Astrocyte (in vitro differentiated cells and primary cell): ENCODE data around the gene DSG2. TPM values are rescaled to one million over a fixed set of nuclear protein-coding genes. Genes with fewer than 3 reads are reported as not detected.

ENCODE experiments used
- DNase-seq: peaks from one replicate; pipeline ENCODE4 v3.0.0-alpha.2; 2010; ENCODE audit warnings: low read depth
- FAIRE-seq: peaks from 2 replicates; lab custom pipeline; 2011; peaks lifted over from hg19 to GRCh38; lab: Jason Lieb, UNC
- H2AFZ ChIP-seq: 2 replicates; pipeline ENCODE4 v1.6.0; 2012; ENCODE audit warnings: low read depth, low read length, inconsistent platforms
- H3K27ac ChIP-seq: 2 replicates; pipeline ENCODE4 v1.5.1; 2011; ENCODE audit warnings: low read depth, low read length, inconsistent platforms
- H3K27me3 ChIP-seq: 2 replicates; pipeline ENCODE4 v1.6.0; 2011; ENCODE audit warnings: low read length, inconsistent platforms; ENCODE audit not compliant: insufficient read depth
- H3K36me3 ChIP-seq: 2 replicates; pipeline ENCODE4 v1.5.1; 2011; ENCODE audit warnings: low read length, inconsistent platforms; ENCODE audit not compliant: insufficient read depth
- H3K4me1 ChIP-seq: 2 replicates; pipeline ENCODE4 v1.5.1; 2011; ENCODE audit warnings: low read length, inconsistent platforms; ENCODE audit not compliant: insufficient read depth
- H3K4me2 ChIP-seq: 2 replicates; pipeline ENCODE4 v1.6.0; 2012; ENCODE audit warnings: low read length, inconsistent platforms
- H3K4me3 ChIP-seq: 2 replicates; pipeline ENCODE4 v1.5.1; 2011; ENCODE audit warnings: low read depth, mild to moderate bottlenecking, low read length, inconsistent platforms; ENCODE audit not compliant: insufficient read depth
- H3K79me2 ChIP-seq: 2 replicates; pipeline ENCODE4 v1.6.0; 2012; ENCODE audit warnings: mild to moderate bottlenecking, low read length, inconsistent platforms; ENCODE audit not compliant: insufficient read depth
- H3K9ac ChIP-seq: 2 replicates; pipeline ENCODE4 v1.6.0; 2012; ENCODE audit warnings: mild to moderate bottlenecking, low read length, inconsistent platforms
- H3K9me3 ChIP-seq: 2 replicates; pipeline ENCODE4 v1.5.1; 2012; ENCODE audit warnings: low read depth, mild to moderate bottlenecking, low read length, inconsistent platforms; ENCODE audit not compliant: insufficient read depth
- H4K20me1 ChIP-seq: 2 replicates; pipeline ENCODE4 v1.6.0; 2012; ENCODE audit warnings: low read length, inconsistent platforms; ENCODE audit not compliant: insufficient read depth
- H3K27ac Mint-ChIP-seq: one replicate; pipeline ENCODE4 v1.8.0; 2021; ENCODE audit warnings: mild to moderate bottlenecking, mixed read lengths; ENCODE audit not compliant: unreplicated experiment
- H3K27me3 Mint-ChIP-seq: one replicate; pipeline ENCODE4 v1.8.0; 2021; ENCODE audit warnings: low read depth, mixed read lengths; ENCODE audit not compliant: unreplicated experiment
- H3K36me3 Mint-ChIP-seq: one replicate; pipeline ENCODE4 v1.8.0; 2021; ENCODE audit warnings: low read depth, mixed read lengths; ENCODE audit not compliant: unreplicated experiment
- H3K4me1 Mint-ChIP-seq: one replicate; pipeline ENCODE4 v1.8.0; 2021; ENCODE audit warnings: low read depth, mixed read lengths; ENCODE audit not compliant: unreplicated experiment
- H3K4me3 Mint-ChIP-seq: one replicate; pipeline ENCODE4 v1.8.0; 2021; ENCODE audit warnings: mild to moderate bottlenecking, moderate library complexity, mixed read lengths; ENCODE audit not compliant: unreplicated experiment
- H3K9me3 Mint-ChIP-seq: one replicate; pipeline ENCODE4 v1.8.0; 2021; ENCODE audit warnings: mild to moderate bottlenecking, mixed read lengths; ENCODE audit not compliant: unreplicated experiment
- CTCF ChIP-seq: IDR thresholded peaks from 2 replicates; pipeline ENCODE4 v1.5.1; 2011; ENCODE audit warnings: low read depth, mild to moderate bottlenecking, inconsistent platforms, low read length, moderate library complexity; ENCODE audit not compliant: insufficient read depth
- EZH2 ChIP-seq: IDR thresholded peaks from 2 replicates; pipeline ENCODE4 v1.6.1; 2012; ENCODE audit warnings: mild to moderate bottlenecking, low read length, inconsistent platforms; ENCODE audit not compliant: insufficient read depth
- total RNA-seq: library from RNA; stranded (reverse); gene quantifications from 2 replicates; pipeline ENCODE4 v1.2.1, GENCODE V29; 2021

Gene DSG2
- total RNA-seq, 1 donor from 2014 or later = 154 TPM

GRCh38 chr18:31486165-31486564, 11.8 kb upstream of the DSG2 start:
- Histone ChIP-seq H3K27me3 (no peaks in the 10 kb centered on the region), H3K4me1 (peaks cover 9% of the 10 kb centered on the region), H2AFZ (no peak overlapping the region), H3K9me3 (no peaks in the 10 kb centered on the region), H3K9ac (no peak overlapping the region), H4K20me1 (no peaks in the 10 kb centered on the region), H3K27ac (no peak overlapping the region), H3K4me2 (no peak overlapping the region), H3K36me3 (no peaks in the 10 kb centered on the region), H3K79me2 (no peaks in the 10 kb centered on the region), H3K4me3 (no peak overlapping the region)
- H3K4me1 Mint-ChIP-seq = peaks cover 36% of the 10 kb centered on the region
- no peak overlapping the region for H3K4me3 Mint-ChIP-seq
- TF ChIP-seq EZH2 (no peak), CTCF (no peak)
- peak; percentile 59 for DNase-seq
- H3K9me3 Mint-ChIP-seq = no peaks in the 10 kb centered on the region
- H3K27ac Mint-ChIP-seq = no peak overlapping the region
- no peaks in the 10 kb centered on the region for H3K36me3 Mint-ChIP-seq
- FAIRE-seq = no peak
- no peaks in the 10 kb centered on the region for H3K27me3 Mint-ChIP-seq

- no peaks in the 10 kb centered on the region for H3K36me3 ChIP-seq
- DNase-seq = peak; percentile 97
- H3K9me3 Mint-ChIP-seq = no peaks in the 10 kb centered on the region
These were observed 10.5 kb upstream of the DSG2 start for GRCh38 chr18:31487246-31488015.

More at GRCh38 chr18:31487246-31488015, 10.5 kb upstream of the DSG2 start:
- Histone ChIP-seq H3K4me2 (peak overlapping the region; percentile 45), H3K4me1 (peaks cover 9% of the 10 kb centered on the region), H2AFZ (peak overlapping the region; percentile 36), H3K79me2 (no peaks in the 10 kb centered on the region), H3K27me3 (no peaks in the 10 kb centered on the region), H3K4me3 (no peak overlapping the region), H4K20me1 (no peaks in the 10 kb centered on the region), H3K9ac (peak overlapping the region; percentile 52), H3K27ac (peak overlapping the region; percentile 86), H3K9me3 (no peaks in the 10 kb centered on the region)
- Mint-ChIP-seq H3K4me3 (no peak overlapping the region), H3K36me3 (no peaks in the 10 kb centered on the region), H3K27ac (peak overlapping the region; percentile 96), H3K4me1 (peaks cover 40% of the 10 kb centered on the region), H3K27me3 (no peaks in the 10 kb centered on the region)
- TF ChIP-seq EZH2 (no peak), CTCF (no peak)
- FAIRE-seq = no peak
